ENCODE results near the gene SRBD1.

GRCh38 chr2:45634223-45634622, 23.2 kb upstream of the SRBD1 start:
- TF ChIP-seq, protein P1, sequence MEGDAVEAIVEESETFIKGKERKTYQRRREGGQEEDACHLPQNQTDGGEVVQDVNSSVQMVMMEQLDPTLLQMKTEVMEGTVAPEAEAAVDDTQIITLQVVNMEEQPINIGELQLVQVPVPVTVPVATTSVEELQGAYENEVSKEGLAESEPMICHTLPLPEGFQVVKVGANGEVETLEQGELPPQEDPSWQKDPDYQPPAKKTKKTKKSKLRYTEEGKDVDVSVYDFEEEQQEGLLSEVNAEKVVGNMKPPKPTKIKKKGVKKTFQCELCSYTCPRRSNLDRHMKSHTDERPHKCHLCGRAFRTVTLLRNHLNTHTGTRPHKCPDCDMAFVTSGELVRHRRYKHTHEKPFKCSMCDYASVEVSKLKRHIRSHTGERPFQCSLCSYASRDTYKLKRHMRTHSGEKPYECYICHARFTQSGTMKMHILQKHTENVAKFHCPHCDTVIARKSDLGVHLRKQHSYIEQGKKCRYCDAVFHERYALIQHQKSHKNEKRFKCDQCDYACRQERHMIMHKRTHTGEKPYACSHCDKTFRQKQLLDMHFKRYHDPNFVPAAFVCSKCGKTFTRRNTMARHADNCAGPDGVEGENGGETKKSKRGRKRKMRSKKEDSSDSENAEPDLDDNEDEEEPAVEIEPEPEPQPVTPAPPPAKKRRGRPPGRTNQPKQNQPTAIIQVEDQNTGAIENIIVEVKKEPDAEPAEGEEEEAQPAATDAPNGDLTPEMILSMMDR (IDR thresholded peaks at IDR 0.05 in 8 of 11, conservative IDR thresholded peaks at IDR 0.05 in 3 of 11): no peak
- TF ChIP-seq POLR2AphosphoS5 (IDR thresholded peaks at IDR 0.05) (no peak), POLR2A (IDR thresholded peaks at IDR 0.05) (no peak)

Data from spleen (tissue), 7 donors.